Brain microvascular endothelial cell (primary cell): ENCODE results near the gene APBA2.

Experiments used
- DNase-seq: peaks from one replicate; pipeline ENCODE4 v3.0.0-alpha.2; 2020
- H3K27ac ChIP-seq: fragments of 250-450 bp; sonication (Bioruptor Pico); 2 replicates; pipeline ENCODE4 v1.5.1; 2020; ENCODE audit warnings: mild to moderate bottlenecking, moderate library complexity
- H3K27me3 ChIP-seq: fragments of 250-450 bp; sonication (Bioruptor Pico); replicated peaks from 2 replicates; pipeline ENCODE4 v1.5.1; 2020; ENCODE audit warnings: mild to moderate bottlenecking
- H3K36me3 ChIP-seq: fragments of 250-450 bp; sonication (Bioruptor Pico); replicated peaks from 2 replicates; pipeline ENCODE4 v1.5.1; 2020; ENCODE audit warnings: mild to moderate bottlenecking
- H3K4me3 ChIP-seq: 2 replicates; pipeline ENCODE4 v1.5.1; 2011; ENCODE audit warnings: low read depth, mild to moderate bottlenecking, control low read depth, low read length, moderate library complexity
- CTCF ChIP-seq: IDR thresholded peaks from 2 replicates; pipeline ENCODE4 v1.5.1; 2011; ENCODE audit warnings: low read depth, mild to moderate bottlenecking, moderate library complexity, low read length, control low read depth, inconsistent platforms; ENCODE audit errors: missing control alignments
- in situ Hi-C: cut with HindIII; loops from 2 replicates; pipeline ENCODE4 v1.10.0; 2017; ENCODE audit warnings: low sequenced_read_pairs, low pct_ligation_motif_present

APBA2 gene

DNA sequence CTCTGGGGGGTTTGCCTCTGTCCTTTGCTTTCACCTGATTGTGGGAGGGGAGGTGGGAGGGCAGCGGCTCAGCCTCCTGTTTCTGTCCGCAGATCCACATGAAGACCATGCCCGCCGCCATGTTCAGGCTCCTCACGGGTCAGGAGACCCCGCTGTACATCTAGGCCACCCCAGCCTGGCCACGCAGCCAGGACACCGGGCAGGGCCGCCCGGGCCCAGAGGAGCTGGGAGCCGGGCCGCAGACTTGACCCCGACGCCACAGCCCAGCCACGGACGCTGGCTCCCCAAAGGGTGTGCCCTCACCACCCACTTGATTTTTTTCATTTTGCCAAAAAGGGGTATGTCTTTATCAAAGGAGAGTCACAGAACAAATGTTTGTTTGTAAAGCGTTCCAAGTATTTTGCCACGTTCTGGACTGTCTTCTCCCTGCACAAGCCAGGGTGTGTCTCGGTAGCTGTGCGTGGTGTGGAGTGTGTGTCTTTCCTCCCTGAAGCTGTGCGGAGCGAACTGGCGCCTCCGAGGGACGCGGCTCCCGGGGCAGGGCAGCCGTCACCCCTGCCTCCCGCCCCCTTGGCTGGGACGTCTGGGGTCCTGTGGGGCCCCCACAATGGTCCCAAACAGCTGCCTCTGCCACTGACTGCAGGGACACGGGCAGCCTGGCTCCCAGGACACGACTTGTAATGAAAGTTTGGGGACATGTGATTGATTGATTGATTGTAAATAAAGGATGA, 231.4 kb downstream of the APBA2 start:
- Histone ChIP-seq H3K4me3 (no peak overlapping the region), H3K27ac (no peak overlapping the region), H3K27me3 (no peaks in the 10 kb centered on the region), H3K36me3 (no peaks in the 10 kb centered on the region)
- in situ Hi-C loops: no loop called here
- no peak for TF ChIP-seq CTCF
- DNase-seq: no peak

DNA sequence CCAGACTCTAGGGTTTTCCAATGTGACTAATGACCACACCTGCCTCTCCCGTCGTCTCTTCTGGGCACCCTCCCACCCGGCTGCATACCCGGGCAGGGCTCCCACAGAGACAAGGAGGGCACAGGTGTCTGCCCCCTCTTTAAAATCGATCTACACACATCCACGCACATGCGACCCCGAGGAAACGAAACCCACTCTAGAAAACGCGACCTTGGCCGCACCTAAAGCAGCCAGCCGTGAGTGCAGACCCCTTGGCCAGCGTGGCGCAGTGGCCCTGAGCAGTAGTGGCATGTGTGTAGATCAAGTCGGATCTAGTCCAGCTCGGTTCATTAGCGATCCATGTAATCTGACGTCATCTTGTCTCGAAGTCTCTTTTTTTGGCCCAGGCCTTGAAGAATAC, 232.0 kb downstream of the APBA2 start:
- in situ Hi-C loops: no loop called here
- TF ChIP-seq CTCF: no peak
- no peak overlapping the region for H3K27ac ChIP-seq
- no peaks in the 10 kb centered on the region for H3K27me3 ChIP-seq
- no peak overlapping the region for H3K4me3 ChIP-seq
- DNase-seq: no peak
- H3K36me3 ChIP-seq: no peaks in the 10 kb centered on the region

DNA sequence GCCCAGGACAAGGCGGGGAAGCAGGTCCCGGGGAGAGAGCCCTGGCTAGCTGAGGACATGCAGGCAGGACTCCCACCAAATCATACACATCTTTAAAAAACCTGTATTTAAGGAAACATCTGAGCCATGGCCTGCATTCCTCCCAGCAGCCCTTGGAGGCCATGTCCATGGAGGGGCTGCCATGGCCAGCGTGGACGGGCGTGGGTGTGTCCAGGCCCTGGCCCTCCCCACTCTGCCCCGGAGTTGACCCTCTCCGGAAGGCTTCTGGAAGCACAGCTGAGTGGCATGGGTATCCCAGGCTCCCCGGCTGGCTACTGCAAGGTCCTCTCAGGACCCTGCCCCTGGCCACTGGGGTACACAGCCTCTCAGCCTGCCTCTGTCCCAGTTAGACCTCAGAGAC, 234.1 kb downstream of the APBA2 start:
- in situ Hi-C loops: no loop called here
- TF ChIP-seq CTCF: no peak
- H3K4me3 ChIP-seq: no peak overlapping the region

DNA sequence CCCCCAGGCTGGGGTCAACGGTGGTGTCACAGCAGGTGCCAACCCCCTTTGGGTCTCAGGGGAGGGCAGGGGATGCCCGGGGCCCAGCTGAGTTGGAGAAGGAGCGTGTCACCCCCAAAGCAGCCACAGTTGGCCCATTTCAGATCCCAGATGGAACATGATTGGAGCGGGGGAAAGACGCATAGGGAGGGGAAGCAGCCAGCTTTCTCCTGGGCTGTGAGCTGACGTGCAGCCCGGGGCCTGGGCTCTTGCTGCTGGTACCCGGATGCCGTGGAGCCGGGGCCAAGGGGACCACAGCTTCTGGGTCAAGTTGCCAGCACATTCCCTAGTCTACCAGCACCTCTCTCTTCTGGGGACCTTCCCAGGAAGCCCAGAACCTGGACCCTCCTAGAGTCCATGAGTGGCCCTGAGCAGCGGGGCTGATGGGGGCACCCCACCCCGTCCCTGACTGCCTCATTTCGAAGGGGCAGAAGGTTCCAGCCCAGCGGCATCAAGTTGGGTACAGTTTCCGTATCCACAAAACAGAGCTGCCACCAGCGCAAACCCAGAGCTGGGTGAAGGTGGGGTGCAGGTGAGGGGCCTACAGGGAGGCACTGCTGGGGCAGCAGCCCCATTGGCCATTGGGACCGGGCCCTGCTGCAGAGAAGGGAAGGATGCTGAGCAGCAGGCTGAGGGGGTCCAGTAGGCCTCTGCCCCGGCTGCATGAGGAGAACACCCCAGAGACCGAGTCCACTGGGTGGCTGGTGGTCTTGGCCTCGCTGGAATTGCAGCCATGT, 235.0 kb downstream of the APBA2 start:
- H3K27me3 ChIP-seq: no peaks in the 10 kb centered on the region
- no peak for DNase-seq
- no peaks in the 10 kb centered on the region for H3K36me3 ChIP-seq
- H3K27ac ChIP-seq: no peak overlapping the region
- no peak for TF ChIP-seq CTCF
- H3K4me3 ChIP-seq: no peak overlapping the region
- in situ Hi-C loops: no loop called here

More for the DNA sequence above, 234.1 kb downstream of the APBA2 start:
- Histone ChIP-seq H3K27me3 (no peaks in the 10 kb centered on the region), H3K27ac (no peak overlapping the region), H3K36me3 (no peaks in the 10 kb centered on the region)
- no peak for DNase-seq

DNA sequence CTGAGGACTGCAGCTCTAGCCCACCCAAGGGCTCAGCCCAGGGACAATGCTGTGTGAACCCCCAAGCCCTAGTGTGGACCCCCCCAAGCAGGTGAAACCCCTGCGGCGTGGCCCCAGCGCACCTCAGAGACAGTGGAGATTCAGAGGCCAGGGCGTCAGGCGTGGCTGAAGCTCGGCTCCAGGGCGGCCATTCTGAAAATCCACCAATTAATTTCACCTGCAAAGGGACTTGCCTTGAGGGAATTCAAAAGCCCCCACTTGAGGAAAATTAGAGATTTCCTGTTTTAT, 235.5 kb downstream of the APBA2 start:
- Histone ChIP-seq H3K27ac (no peak overlapping the region), H3K36me3 (no peaks in the 10 kb centered on the region), H3K4me3 (no peak overlapping the region), H3K27me3 (no peaks in the 10 kb centered on the region)
- in situ Hi-C loops: no loop called here
- no peak for TF ChIP-seq CTCF
- no peak for DNase-seq
